Hepatocyte (in vitro differentiated cells): Measurements from ENCODE around the gene OSTM1. TPM values are rescaled to one million over a fixed set of nuclear protein-coding genes. Genes with fewer than 3 reads are reported as not detected.

ENCODE experiments used
- DNase-seq: peaks from one replicate; pipeline ENCODE4 v3.0.0-alpha.2; 2016; ENCODE audit warnings: low spot score
- H2AFZ ChIP-seq: fragments of 200-600 bp; sonication (generic); 2 replicates; pipeline ENCODE4 v1.6.0; 2016; ENCODE audit warnings: antibody characterized with exemption, mild to moderate bottlenecking
- H3K27ac ChIP-seq: fragments of 200-600 bp; sonication (generic); 2 replicates; pipeline ENCODE4 v1.5.1; 2016; ENCODE audit warnings: mild to moderate bottlenecking
- H3K27me3 ChIP-seq: fragments of 200-600 bp; sonication (generic); 2 replicates; pipeline ENCODE4 v1.6.1; 2016
- H3K36me3 ChIP-seq: fragments of 200-600 bp; sonication (generic); replicated peaks from 2 replicates; pipeline ENCODE4 v1.5.1; 2016; ENCODE audit warnings: low read depth; ENCODE audit not compliant: insufficient read depth
- H3K4me1 ChIP-seq: fragments of 200-600 bp; sonication (generic); 2 replicates; pipeline ENCODE4 v1.5.1; 2016; ENCODE audit warnings: mild to moderate bottlenecking, moderate library complexity; ENCODE audit not compliant: insufficient read depth
- H3K4me2 ChIP-seq: fragments of 200-600 bp; sonication (generic); 2 replicates; pipeline ENCODE4 v1.6.0; 2016
- H3K4me3 ChIP-seq: fragments of 200-600 bp; sonication (generic); 2 replicates; pipeline ENCODE4 v1.5.1; 2016; ENCODE audit warnings: mild to moderate bottlenecking
- H3K79me2 ChIP-seq: fragments of 200-600 bp; sonication (generic); 2 replicates; pipeline ENCODE4 v1.6.0; 2017; ENCODE audit warnings: mild to moderate bottlenecking
- H3K9me2 ChIP-seq: fragments of 200-600 bp; sonication (generic); replicated peaks from 2 replicates; pipeline ENCODE4 v1.6.0; 2017; ENCODE audit warnings: mild to moderate bottlenecking; ENCODE audit not compliant: insufficient read depth
- H3K9me3 ChIP-seq: fragments of 200-600 bp; sonication (generic); 2 replicates; pipeline ENCODE4 v1.5.1; 2016; ENCODE audit warnings: low read depth, mild to moderate bottlenecking
- H4K20me1 ChIP-seq: fragments of 200-600 bp; sonication (generic); 2 replicates; pipeline ENCODE4 v1.6.0; 2016; ENCODE audit warnings: mild to moderate bottlenecking; ENCODE audit not compliant: insufficient read depth, poor library complexity, severe bottlenecking
- EZH2 ChIP-seq: fragments of 200-600 bp; sonication (generic); IDR thresholded peaks from 2 replicates; pipeline ENCODE4 v1.6.1; 2016; ENCODE audit warnings: antibody characterized with exemption, mild to moderate bottlenecking, borderline replicate concordance
- EZH2phosphoT487 ChIP-seq: fragments of 200-600 bp; sonication (generic); IDR thresholded peaks from one replicate; pipeline ENCODE4 v1.6.1; 2018; ENCODE audit warnings: antibody characterized with exemption, mild to moderate bottlenecking, low read depth, moderate library complexity; ENCODE audit not compliant: unreplicated experiment, severe bottlenecking
- WGBS: methylation state at CpG from one replicate; pipeline ENCODE4 v1.1.6; 2016; ENCODE audit warnings: low lambda C conversion rate; ENCODE audit errors: missing lambda C conversion rate; 5-methylcytosine and 5-hydroxymethylcytosine counted together
- polyA plus RNA-seq: library from polyadenylated mRNA; unstranded; fragments of >200 nt; fragmentation: Nextera tagmentation; extraction: Ambion mirVana; gene quantifications from 2 replicates; pipeline ENCODE4 v1.2.1, GENCODE V29; 2016
- total RNA-seq: library from RNA; depleted of rRNA; stranded (reverse); fragments of >200 nt; gene quantifications from 2 replicates; pipeline ENCODE4 v1.2.3, GENCODE V29; 2014
- TF ChIP-seq, protein P1 (sequence below): fragments of 200-600 bp; sonication (generic); IDR thresholded peaks from 2 replicates; pipeline ENCODE4 v1.5.1; 2016; ENCODE audit warnings: antibody characterized with exemption, mild to moderate bottlenecking; ENCODE audit not compliant: poor library complexity

The OSTM1 gene
- total and polyA plus RNA-seq, 2 experiments from 2014 or later, result 24.1 to 26.1 TPM

- H3K9me3 ChIP-seq, result no peaks in the 10 kb centered on the region
- no peak overlapping the region for H2AFZ ChIP-seq
- H3K9me2 ChIP-seq, result no peaks in the 10 kb centered on the region
- no peak for DNase-seq
- H3K36me3 ChIP-seq, result no peaks in the 10 kb centered on the region
- TF ChIP-seq EZH2phosphoT487 (no peak), EZH2 (no peak)
- TF ChIP-seq, protein P1, sequence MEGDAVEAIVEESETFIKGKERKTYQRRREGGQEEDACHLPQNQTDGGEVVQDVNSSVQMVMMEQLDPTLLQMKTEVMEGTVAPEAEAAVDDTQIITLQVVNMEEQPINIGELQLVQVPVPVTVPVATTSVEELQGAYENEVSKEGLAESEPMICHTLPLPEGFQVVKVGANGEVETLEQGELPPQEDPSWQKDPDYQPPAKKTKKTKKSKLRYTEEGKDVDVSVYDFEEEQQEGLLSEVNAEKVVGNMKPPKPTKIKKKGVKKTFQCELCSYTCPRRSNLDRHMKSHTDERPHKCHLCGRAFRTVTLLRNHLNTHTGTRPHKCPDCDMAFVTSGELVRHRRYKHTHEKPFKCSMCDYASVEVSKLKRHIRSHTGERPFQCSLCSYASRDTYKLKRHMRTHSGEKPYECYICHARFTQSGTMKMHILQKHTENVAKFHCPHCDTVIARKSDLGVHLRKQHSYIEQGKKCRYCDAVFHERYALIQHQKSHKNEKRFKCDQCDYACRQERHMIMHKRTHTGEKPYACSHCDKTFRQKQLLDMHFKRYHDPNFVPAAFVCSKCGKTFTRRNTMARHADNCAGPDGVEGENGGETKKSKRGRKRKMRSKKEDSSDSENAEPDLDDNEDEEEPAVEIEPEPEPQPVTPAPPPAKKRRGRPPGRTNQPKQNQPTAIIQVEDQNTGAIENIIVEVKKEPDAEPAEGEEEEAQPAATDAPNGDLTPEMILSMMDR, result no peak
- no peak overlapping the region for H3K4me2 ChIP-seq
- 88% methylated on average over 1 of the region's 1 CpG for WGBS
- no peaks in the 10 kb centered on the region for H3K79me2 ChIP-seq
- H3K4me1 ChIP-seq, result no peaks in the 10 kb centered on the region
- H3K27ac ChIP-seq, result no peak overlapping the region
- H3K4me3 ChIP-seq, result no peak overlapping the region
- no peaks in the 10 kb centered on the region for H4K20me1 ChIP-seq
- H3K27me3 ChIP-seq, result peaks cover 4% of the 10 kb centered on the region
Observed at GRCh38 chr6:108106694-108107093, 32.2 kb upstream of the OSTM1 start.

GRCh38 chr6:108106261-108106660 lies 31.7 kb upstream of the OSTM1 start:
- 91% methylated on average over 5 of the region's 5 CpGs for WGBS
- no peak overlapping the region for H3K4me3 ChIP-seq
- no peaks in the 10 kb centered on the region for H3K4me1 ChIP-seq
- TF ChIP-seq EZH2phosphoT487 (no peak), EZH2 (no peak)
- TF ChIP-seq, protein P1, result no peak
- no peak overlapping the region for H2AFZ ChIP-seq
- H3K27me3 ChIP-seq, result no peaks in the 10 kb centered on the region
- no peaks in the 10 kb centered on the region for H3K79me2 ChIP-seq
- no peaks in the 10 kb centered on the region for H4K20me1 ChIP-seq
- no peaks in the 10 kb centered on the region for H3K36me3 ChIP-seq
- H3K4me2 ChIP-seq, result no peak overlapping the region
- H3K9me2 ChIP-seq, result no peaks in the 10 kb centered on the region
- H3K27ac ChIP-seq, result no peak overlapping the region
- H3K9me3 ChIP-seq, result no peaks in the 10 kb centered on the region
- DNase-seq, result no peak

- no peak for DNase-seq
- H3K9me3 ChIP-seq, result no peaks in the 10 kb centered on the region
- H3K4me3 ChIP-seq, result no peak overlapping the region
- no peaks in the 10 kb centered on the region for H3K4me1 ChIP-seq
- H4K20me1 ChIP-seq, result no peaks in the 10 kb centered on the region
- 88% methylated on average over 1 of the region's 1 CpG for WGBS
- no peak overlapping the region for H3K27ac ChIP-seq
- no peak overlapping the region for H2AFZ ChIP-seq
- TF ChIP-seq, protein P1, result no peak
- no peak for TF ChIP-seq EZH2phosphoT487
- no peak for TF ChIP-seq EZH2
- H3K4me2 ChIP-seq, result no peak overlapping the region
- H3K36me3 ChIP-seq, result no peaks in the 10 kb centered on the region
- no peaks in the 10 kb centered on the region for H3K9me2 ChIP-seq
- peaks cover 3% of the 10 kb centered on the region for H3K27me3 ChIP-seq
- H3K79me2 ChIP-seq, result no peaks in the 10 kb centered on the region
Observed at GRCh38 chr6:108105571-108105970, 31.0 kb upstream of the OSTM1 start.

DNA sequence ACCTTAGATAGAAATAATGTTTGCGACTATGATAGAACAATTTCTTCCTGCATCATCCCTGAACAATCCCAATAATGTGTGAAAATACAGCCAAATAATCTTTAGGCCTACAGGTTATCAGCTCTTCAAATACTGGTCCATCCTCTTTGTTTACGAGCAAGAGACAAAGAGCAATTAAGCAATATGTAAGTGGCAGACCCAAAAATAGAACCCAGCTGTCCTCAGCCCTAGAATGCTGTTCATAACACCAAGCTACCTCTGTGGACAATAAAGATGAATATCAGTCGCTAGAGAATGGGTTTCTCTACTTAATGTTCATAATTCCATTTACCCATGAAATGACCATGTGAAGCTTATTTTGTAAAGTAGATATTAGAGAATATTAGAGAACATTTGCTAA lies 28.4 kb upstream of the OSTM1 start:
- 61% methylated on average over 3 of the region's 3 CpGs for WGBS

More for the DNA sequence above, 28.4 kb upstream of the OSTM1 start:
- no peaks in the 10 kb centered on the region for H3K9me3 ChIP-seq
- H3K79me2 ChIP-seq, result no peaks in the 10 kb centered on the region
- no peak for TF ChIP-seq EZH2phosphoT487
- TF ChIP-seq, protein P1, result no peak
- TF ChIP-seq EZH2, result no peak
- peaks cover 3% of the 10 kb centered on the region for H3K27me3 ChIP-seq
- H3K4me1 ChIP-seq, result no peaks in the 10 kb centered on the region
- H3K4me2 ChIP-seq, result no peak overlapping the region
- no peaks in the 10 kb centered on the region for H4K20me1 ChIP-seq
- H3K9me2 ChIP-seq, result no peaks in the 10 kb centered on the region
- no peak overlapping the region for H2AFZ ChIP-seq
- no peaks in the 10 kb centered on the region for H3K36me3 ChIP-seq
- H3K27ac ChIP-seq, result no peak overlapping the region
- DNase-seq, result no peak
- H3K4me3 ChIP-seq, result no peak overlapping the region
